Activated B cell treated with CpG ODN at 0.5 μM for 24 hours (primary cell): ENCODE data around the gene EFNA4. TPM values are rescaled to one million over a fixed set of nuclear protein-coding genes. Genes with fewer than 3 reads are reported as not detected.
A peak's percentile ranks its signal among the peaks of the same experiment; 100 is the strongest.

Experiments
- ATAC-seq: fragments of 200-7000 bp; cut with Tn5 transposase; one replicate; pipeline ENCODE4 v1.10.0; 2021; ENCODE audit warnings: low read depth, mild to moderate bottlenecking, moderate library complexity
- CTCF ChIA-PET: fragments of 350-600 bp; sonication (Branson Sonifier 250); formaldehyde crosslinking; loops from one replicate; lab custom pipeline; 2021; ENCODE audit warnings: antibody characterized with exemption; lab: Charles Lee
- POLR2A ChIA-PET: fragments of 350-600 bp; sonication (Branson Sonifier 250); formaldehyde crosslinking; loops from one replicate; lab custom pipeline; 2021; ENCODE audit warnings: antibody characterized with exemption; lab: Charles Lee
- DNase-seq: peaks from one replicate; pipeline ENCODE4 v3.0.0; 2022
- H3K27ac Mint-ChIP-seq: one replicate; pipeline ENCODE4 v1.8.0; 2020; ENCODE audit warnings: mixed read lengths
- H3K27me3 Mint-ChIP-seq: one replicate; pipeline ENCODE4 v1.8.0; 2021; ENCODE audit warnings: mixed read lengths
- H3K36me3 Mint-ChIP-seq: one replicate; pipeline ENCODE4 v1.8.0; 2021; ENCODE audit warnings: low read depth, mixed read lengths
- H3K4me1 Mint-ChIP-seq: one replicate; pipeline ENCODE4 v1.8.0; 2021; ENCODE audit warnings: mixed read lengths
- H3K4me3 Mint-ChIP-seq: one replicate; pipeline ENCODE4 v1.8.0; 2020; ENCODE audit warnings: mild to moderate bottlenecking, mixed read lengths
- H3K9me3 Mint-ChIP-seq: one replicate; pipeline ENCODE4 v1.8.0; 2020; ENCODE audit warnings: mixed read lengths
- intact Hi-C: fragments of 100-400 bp; cut with micrococcal nuclease; formaldehyde crosslinking; loops from one replicate; pipeline ENCODE4 v1.15.1; 2024
- total RNA-seq: library from RNA; stranded (reverse); gene quantifications from 2 replicates; pipeline ENCODE4 v1.2.3, GENCODE V29; 2022
- TF ChIP-seq, protein P1 (sequence below): fragments of 200-600 bp; IDR thresholded peaks from one replicate; pipeline ENCODE4 v1.8.0; 2022; ENCODE audit warnings: antibody characterized with exemption, mild to moderate bottlenecking

Gene EFNA4
- total RNA-seq, 1 donor from 2014 or later = 7.8 TPM

DNA sequence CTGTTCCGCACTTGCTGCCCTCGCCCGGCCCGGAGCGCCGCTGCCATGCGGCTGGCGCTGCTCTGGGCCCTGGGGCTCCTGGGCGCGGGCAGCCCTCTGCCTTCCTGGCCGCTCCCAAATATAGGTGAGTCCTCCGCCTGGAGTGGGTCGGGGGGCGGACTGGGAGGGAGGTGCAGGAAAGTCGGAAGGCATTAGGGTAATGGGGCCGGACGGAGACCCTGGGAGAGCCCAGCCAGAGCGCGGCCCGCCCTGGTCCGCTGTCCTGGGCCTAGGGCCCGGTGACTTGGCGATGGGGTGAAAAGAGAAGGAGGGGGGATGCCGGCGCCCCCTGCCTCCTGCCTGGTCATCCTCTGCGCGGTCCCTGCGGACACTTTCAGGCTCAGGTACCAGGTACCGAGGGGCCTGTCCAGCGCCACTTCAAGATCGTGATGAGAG is 12.2 kb upstream of the EFNA4 start:
- H3K4me3 Mint-ChIP-seq = peak overlapping the region; percentile 79
- TF ChIP-seq, protein P1, sequence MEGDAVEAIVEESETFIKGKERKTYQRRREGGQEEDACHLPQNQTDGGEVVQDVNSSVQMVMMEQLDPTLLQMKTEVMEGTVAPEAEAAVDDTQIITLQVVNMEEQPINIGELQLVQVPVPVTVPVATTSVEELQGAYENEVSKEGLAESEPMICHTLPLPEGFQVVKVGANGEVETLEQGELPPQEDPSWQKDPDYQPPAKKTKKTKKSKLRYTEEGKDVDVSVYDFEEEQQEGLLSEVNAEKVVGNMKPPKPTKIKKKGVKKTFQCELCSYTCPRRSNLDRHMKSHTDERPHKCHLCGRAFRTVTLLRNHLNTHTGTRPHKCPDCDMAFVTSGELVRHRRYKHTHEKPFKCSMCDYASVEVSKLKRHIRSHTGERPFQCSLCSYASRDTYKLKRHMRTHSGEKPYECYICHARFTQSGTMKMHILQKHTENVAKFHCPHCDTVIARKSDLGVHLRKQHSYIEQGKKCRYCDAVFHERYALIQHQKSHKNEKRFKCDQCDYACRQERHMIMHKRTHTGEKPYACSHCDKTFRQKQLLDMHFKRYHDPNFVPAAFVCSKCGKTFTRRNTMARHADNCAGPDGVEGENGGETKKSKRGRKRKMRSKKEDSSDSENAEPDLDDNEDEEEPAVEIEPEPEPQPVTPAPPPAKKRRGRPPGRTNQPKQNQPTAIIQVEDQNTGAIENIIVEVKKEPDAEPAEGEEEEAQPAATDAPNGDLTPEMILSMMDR = no peak
- ChIA-PET CTCF (interaction anchor here (0.6 to 3.1 kb wide), 16 partner anchors 10 to 492 kb away, joined by 3 to 37 read pairs (median 4); partner anchors contain the start of genes EFNA4, KCNN3, KRTCAP2 and PBXIP1), POLR2A (interaction anchor here (0.5 to 1.6 kb wide), 13 partner anchors 10 to 931 kb away, joined by 3 to 12 read pairs (median 4); partner anchors contain the start of genes EFNA3, FLAD1, KRTCAP2 and PMVK)
- H3K36me3 Mint-ChIP-seq = peaks cover 2% of the 10 kb centered on the region
- ATAC-seq (peak; percentile 2), DNase-seq (peak; percentile 38)
- H3K27me3 Mint-ChIP-seq = no peaks in the 10 kb centered on the region
- no peak overlapping the region for H3K27ac Mint-ChIP-seq
- peaks cover 22% of the 10 kb centered on the region for H3K4me1 Mint-ChIP-seq
- no peaks in the 10 kb centered on the region for H3K9me3 Mint-ChIP-seq
- intact Hi-C loops = loop anchor here (1.0 to 2.0 kb wide), 5 partner anchors 10 to 121 kb away; partner anchors contain the start of genes KRTCAP2, PYGO2, TRIM46 and ZBTB7B

DNA sequence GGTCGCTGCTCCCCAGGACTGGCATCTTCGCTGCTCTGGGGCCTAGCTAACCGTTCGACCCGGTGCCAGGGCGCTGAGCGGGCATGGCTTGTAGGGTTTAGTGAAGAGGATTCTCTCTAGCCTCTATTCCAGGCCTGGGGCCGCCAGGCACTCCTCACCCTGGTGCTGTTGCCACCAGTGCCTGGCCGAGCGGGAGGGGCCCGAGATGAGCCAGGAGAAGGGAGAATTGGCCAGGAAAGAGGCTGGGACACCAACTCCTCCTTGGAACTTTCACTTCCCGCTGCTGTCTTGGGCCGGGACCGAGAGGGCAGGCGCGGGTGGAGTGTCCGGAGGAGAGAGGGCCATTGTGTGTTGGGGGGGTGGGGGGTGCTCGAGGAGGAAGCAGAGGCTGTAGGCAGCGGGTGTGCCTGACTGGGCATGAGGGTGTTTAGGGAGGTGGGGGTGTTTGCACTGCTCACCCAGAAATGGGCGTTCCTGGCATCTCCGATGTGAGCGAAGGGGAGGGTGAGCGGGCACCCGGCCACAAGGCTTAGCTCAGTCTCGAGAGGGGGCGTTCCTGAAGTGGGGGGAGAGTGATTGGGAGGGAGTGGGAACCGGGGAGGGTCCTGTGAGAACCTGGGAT is 11.7 kb upstream of the EFNA4 start:
- intact Hi-C loops = loop anchor here (1.0 to 2.0 kb wide), 6 partner anchors 9 to 121 kb away; partner anchors contain the start of genes KRTCAP2, PYGO2, TRIM46 and ZBTB7B

DNA sequence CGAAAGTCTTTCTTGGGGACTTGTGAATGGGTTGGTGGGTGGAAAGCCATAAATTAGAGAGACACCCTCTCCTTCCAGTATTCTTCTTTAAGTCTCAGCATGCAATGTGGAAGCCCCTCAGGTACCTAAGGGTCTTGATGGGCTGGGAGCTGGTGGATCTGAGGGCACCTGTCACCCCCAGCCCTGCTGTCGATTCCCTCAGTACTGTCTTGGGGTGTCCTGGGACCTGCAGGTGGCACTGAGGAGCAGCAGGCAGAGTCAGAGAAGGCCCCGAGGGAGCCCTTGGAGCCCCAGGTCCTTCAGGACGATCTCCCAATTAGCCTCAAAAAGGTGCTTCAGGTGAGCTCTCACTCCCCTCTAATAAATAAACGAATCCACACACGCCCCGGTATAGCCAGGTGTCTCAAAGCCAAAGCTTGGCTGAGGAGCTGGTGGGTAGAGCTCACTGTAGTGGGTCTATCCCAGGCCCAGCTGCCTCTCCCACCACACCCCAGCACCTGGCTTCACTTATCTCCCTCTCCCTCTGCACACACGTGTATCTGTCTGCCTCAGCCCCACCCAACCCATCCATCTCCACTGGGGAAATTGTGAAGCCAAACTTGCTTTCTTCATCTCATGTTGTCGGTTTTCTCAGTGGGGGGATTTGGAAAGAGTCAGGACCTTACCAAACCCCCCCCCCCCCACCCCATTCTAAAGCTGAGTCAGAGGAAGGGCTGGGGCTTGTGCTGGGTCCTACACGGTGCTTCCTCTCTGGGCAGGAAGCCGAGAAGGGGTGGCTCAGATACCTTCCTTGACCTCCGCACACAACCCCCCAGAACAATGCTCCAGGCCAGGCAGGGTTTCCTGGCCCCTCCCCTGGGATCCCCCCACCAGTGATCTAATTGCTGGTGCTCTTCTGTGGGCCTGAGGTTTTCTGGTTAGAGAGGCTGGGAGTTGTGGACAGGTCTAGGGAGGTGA is 10.8 kb upstream of the EFNA4 start:
- Mint-ChIP-seq H3K27ac (no peak overlapping the region), H3K27me3 (no peaks in the 10 kb centered on the region), H3K9me3 (no peaks in the 10 kb centered on the region), H3K4me3 (peak overlapping the region; percentile 79), H3K36me3 (peaks cover 6% of the 10 kb centered on the region), H3K4me1 (peaks cover 22% of the 10 kb centered on the region)
- TF ChIP-seq, protein P1 = no peak
- POLR2A ChIA-PET = interaction anchor here (0.6 to 1.1 kb wide), 5 partner anchors 18 to 79 kb away, joined by 3 to 4 read pairs (median 3); partner anchors contain the start of gene FLAD1
- DNase-seq (peak; percentile 26), ATAC-seq (no peak)
- CTCF ChIA-PET = interaction anchor here (1.5 to 3.1 kb wide), 4 partner anchors 8 to 39 kb away, joined by 4 to 37 read pairs (median 6); partner anchors contain the start of gene EFNA4
- intact Hi-C loops = loop anchor here (2.0 kb wide), 1 partner anchor 36 kb away; no protein-coding TSS in a partner anchor

More for the DNA sequence above, 11.7 kb upstream of the EFNA4 start:
- Mint-ChIP-seq H3K4me1 (peaks cover 22% of the 10 kb centered on the region), H3K27me3 (no peaks in the 10 kb centered on the region), H3K4me3 (peak overlapping the region; percentile 79), H3K9me3 (no peaks in the 10 kb centered on the region), H3K27ac (no peak overlapping the region), H3K36me3 (peaks cover 2% of the 10 kb centered on the region)
- DNase-seq (no peak), ATAC-seq (peak; percentile 26)
- CTCF ChIA-PET = interaction anchor here (1.0 to 3.1 kb wide), 8 partner anchors 9 to 492 kb away, joined by 3 to 37 read pairs (median 4); partner anchors contain the start of genes EFNA4 and PYGO2
- TF ChIP-seq, protein P1 = no peak
- POLR2A ChIA-PET = interaction anchor here (0.8 to 1.6 kb wide), 7 partner anchors 10 to 91 kb away, joined by 3 to 12 read pairs (median 5); partner anchors contain the start of gene FLAD1

DNA sequence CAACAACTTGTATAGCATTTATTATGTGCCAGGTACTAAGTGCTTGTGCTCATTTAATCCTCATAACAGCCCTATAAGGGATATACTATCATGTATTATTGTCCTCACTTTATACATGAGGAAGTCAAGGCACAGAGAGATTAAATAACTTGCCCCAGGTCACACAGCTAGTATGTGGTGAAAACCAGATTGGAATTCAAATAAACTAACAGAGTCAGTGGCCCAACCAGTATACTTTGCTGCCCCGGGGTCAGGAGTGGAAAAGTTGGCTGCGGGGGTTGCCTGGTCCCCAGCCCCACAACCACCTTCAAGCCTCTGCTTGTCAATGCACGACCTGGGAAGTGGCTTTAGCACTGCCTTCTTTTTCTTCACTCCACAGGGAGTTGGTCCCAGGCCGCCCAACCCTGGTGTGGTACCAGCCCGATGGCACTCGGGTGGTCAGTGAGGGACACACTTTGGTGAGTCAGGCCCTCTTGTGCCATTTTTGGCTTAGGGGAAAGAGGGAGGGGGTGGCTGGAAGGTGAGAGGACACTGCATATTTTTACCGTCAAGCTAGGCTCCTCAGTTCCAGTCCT is 9.9 kb upstream of the EFNA4 start:
- Mint-ChIP-seq H3K27me3 (no peaks in the 10 kb centered on the region), H3K4me3 (no peak overlapping the region), H3K27ac (no peak overlapping the region), H3K4me1 (peaks cover 22% of the 10 kb centered on the region), H3K36me3 (peaks cover 7% of the 10 kb centered on the region), H3K9me3 (no peaks in the 10 kb centered on the region)
- ChIA-PET CTCF (interaction anchor here (1.1 to 2.5 kb wide), 4 partner anchors 10 to 38 kb away, joined by 3 to 9 read pairs (median 4); no protein-coding TSS in a partner anchor), POLR2A (interaction anchor here (0.6 to 0.8 kb wide), 2 partner anchors 47 to 80 kb away, joined by 4 read pairs; no protein-coding TSS in a partner anchor)
- ATAC-seq (no peak), DNase-seq (no peak)
- TF ChIP-seq, protein P1 = no peak
- intact Hi-C loops = loop anchor here (2.0 kb wide), 1 partner anchor 37 kb away; no protein-coding TSS in a partner anchor
